Activated B cell treated with CpG ODN at 0.5 μM for 24 hours (primary cell): ENCODE measurements around the gene OMA1. TPM values are rescaled to one million over a fixed set of nuclear protein-coding genes. Genes with fewer than 3 reads are reported as not detected.
"Not testable (repeated sequence)": the region's sequence is repeated elsewhere in the genome, so short reads cannot be mapped to it uniquely, and the experiment has no call there.

Source experiments
- ATAC-seq: fragments of 200-7000 bp; cut with Tn5 transposase; one replicate; pipeline ENCODE4 v1.10.0; 2021; ENCODE audit warnings: low read depth, mild to moderate bottlenecking, moderate library complexity
- CTCF ChIA-PET: fragments of 350-600 bp; sonication (Branson Sonifier 250); formaldehyde crosslinking; loops from one replicate; lab custom pipeline; 2021; ENCODE audit warnings: antibody characterized with exemption; lab: Charles Lee
- POLR2A ChIA-PET: fragments of 350-600 bp; sonication (Branson Sonifier 250); formaldehyde crosslinking; loops from one replicate; lab custom pipeline; 2021; ENCODE audit warnings: antibody characterized with exemption; lab: Charles Lee
- DNase-seq: peaks from one replicate; pipeline ENCODE4 v3.0.0; 2022
- H3K27ac Mint-ChIP-seq: one replicate; pipeline ENCODE4 v1.8.0; 2020; ENCODE audit warnings: mixed read lengths
- H3K27me3 Mint-ChIP-seq: one replicate; pipeline ENCODE4 v1.8.0; 2021; ENCODE audit warnings: mixed read lengths
- H3K36me3 Mint-ChIP-seq: one replicate; pipeline ENCODE4 v1.8.0; 2021; ENCODE audit warnings: low read depth, mixed read lengths
- H3K4me1 Mint-ChIP-seq: one replicate; pipeline ENCODE4 v1.8.0; 2021; ENCODE audit warnings: mixed read lengths
- H3K4me3 Mint-ChIP-seq: one replicate; pipeline ENCODE4 v1.8.0; 2020; ENCODE audit warnings: mild to moderate bottlenecking, mixed read lengths
- H3K9me3 Mint-ChIP-seq: one replicate; pipeline ENCODE4 v1.8.0; 2020; ENCODE audit warnings: mixed read lengths
- intact Hi-C: fragments of 100-400 bp; cut with micrococcal nuclease; formaldehyde crosslinking; loops from one replicate; pipeline ENCODE4 v1.15.1; 2024
- total RNA-seq: library from RNA; stranded (reverse); gene quantifications from 2 replicates; pipeline ENCODE4 v1.2.3, GENCODE V29; 2022
- TF ChIP-seq, protein P1 (sequence below): fragments of 200-600 bp; IDR thresholded peaks from one replicate; pipeline ENCODE4 v1.8.0; 2022; ENCODE audit warnings: antibody characterized with exemption, mild to moderate bottlenecking

OMA1 gene
- total RNA-seq, 1 donor from 2014 or later, result 48.7 TPM

- CTCF ChIA-PET, result interaction anchor here (1.6 kb wide), 1 partner anchor 20 kb away, joined by 4 read pairs; no protein-coding TSS in a partner anchor
- peaks cover 23% of the 10 kb centered on the region for H3K36me3 Mint-ChIP-seq
- H3K27me3 Mint-ChIP-seq, result no peaks in the 10 kb centered on the region
- intact Hi-C loops, result loop anchor here (2.0 kb wide), 1 partner anchor 103 kb away; no protein-coding TSS in a partner anchor
- DNase-seq (no peak), ATAC-seq (peak; percentile 57)
- POLR2A ChIA-PET, result interaction anchor here (0.7 to 1.2 kb wide), 3 partner anchors 9 to 104 kb away, joined by 3 to 5 read pairs (median 3); no protein-coding TSS in a partner anchor
- no peaks in the 10 kb centered on the region for H3K9me3 Mint-ChIP-seq
- TF ChIP-seq, protein P1, sequence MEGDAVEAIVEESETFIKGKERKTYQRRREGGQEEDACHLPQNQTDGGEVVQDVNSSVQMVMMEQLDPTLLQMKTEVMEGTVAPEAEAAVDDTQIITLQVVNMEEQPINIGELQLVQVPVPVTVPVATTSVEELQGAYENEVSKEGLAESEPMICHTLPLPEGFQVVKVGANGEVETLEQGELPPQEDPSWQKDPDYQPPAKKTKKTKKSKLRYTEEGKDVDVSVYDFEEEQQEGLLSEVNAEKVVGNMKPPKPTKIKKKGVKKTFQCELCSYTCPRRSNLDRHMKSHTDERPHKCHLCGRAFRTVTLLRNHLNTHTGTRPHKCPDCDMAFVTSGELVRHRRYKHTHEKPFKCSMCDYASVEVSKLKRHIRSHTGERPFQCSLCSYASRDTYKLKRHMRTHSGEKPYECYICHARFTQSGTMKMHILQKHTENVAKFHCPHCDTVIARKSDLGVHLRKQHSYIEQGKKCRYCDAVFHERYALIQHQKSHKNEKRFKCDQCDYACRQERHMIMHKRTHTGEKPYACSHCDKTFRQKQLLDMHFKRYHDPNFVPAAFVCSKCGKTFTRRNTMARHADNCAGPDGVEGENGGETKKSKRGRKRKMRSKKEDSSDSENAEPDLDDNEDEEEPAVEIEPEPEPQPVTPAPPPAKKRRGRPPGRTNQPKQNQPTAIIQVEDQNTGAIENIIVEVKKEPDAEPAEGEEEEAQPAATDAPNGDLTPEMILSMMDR, result no peak
- H3K4me3 Mint-ChIP-seq, result peak overlapping the region; percentile 66
- H3K27ac Mint-ChIP-seq, result peak overlapping the region; percentile 85
- H3K4me1 Mint-ChIP-seq, result peaks cover 36% of the 10 kb centered on the region
Observed at GRCh38 chr1:58496042-58496441, 50.5 kb downstream of the OMA1 start.

DNA sequence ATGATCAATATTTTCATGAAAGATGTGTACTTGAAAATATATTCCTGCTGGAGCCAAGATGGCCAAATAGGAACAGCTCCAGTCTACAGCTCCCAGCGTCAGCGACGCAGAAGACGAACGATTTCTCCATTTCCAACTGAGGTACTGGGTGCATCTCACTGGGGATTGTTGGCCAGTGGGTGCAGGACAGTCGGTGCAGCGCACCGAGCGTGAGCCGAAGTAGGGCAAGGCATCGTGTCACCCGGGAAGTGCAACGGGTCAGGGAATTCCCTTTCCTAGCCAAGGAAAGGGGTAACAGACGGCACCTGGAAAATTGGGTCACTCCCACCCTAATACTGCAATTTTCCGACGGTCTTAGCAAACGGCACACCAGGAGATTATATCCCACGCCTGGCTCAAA is 57.6 kb downstream of the OMA1 start:
- DNase-seq, ATAC-seq, H3K27ac Mint-ChIP-seq, CTCF ChIA-PET, H3K9me3 Mint-ChIP-seq, intact Hi-C loops, H3K4me3 Mint-ChIP-seq, H3K27me3 Mint-ChIP-seq, POLR2A ChIA-PET, H3K4me1 Mint-ChIP-seq: not testable (repeated sequence)
- H3K36me3 Mint-ChIP-seq, result peaks cover 51% of the 10 kb centered on the region

- Mint-ChIP-seq H3K4me1 (peaks cover 6% of the 10 kb centered on the region), H3K9me3 (no peaks in the 10 kb centered on the region), H3K27ac (no peak overlapping the region), H3K27me3 (no peaks in the 10 kb centered on the region), H3K36me3 (peaks cover 64% of the 10 kb centered on the region), H3K4me3 (no peak overlapping the region)
- POLR2A ChIA-PET, result interaction anchor here (1.0 kb wide), 1 partner anchor 9 kb away, joined by 3 read pairs; no protein-coding TSS in a partner anchor
- intact Hi-C loops, result no loop called here
- ATAC-seq (no peak), DNase-seq (no peak)
- TF ChIP-seq, protein P1, result no peak
- CTCF ChIA-PET, result no interaction called here
Observed at GRCh38 chr1:58487002-58487401, 59.5 kb downstream of the OMA1 start.

GRCh38 chr1:58481962-58482361 is 64.6 kb downstream of the OMA1 start:
- POLR2A ChIA-PET, result no interaction called here
- Mint-ChIP-seq H3K36me3 (peaks cover 74% of the 10 kb centered on the region), H3K27me3 (no peaks in the 10 kb centered on the region), H3K4me3 (no peak overlapping the region), H3K27ac (no peak overlapping the region), H3K9me3 (no peaks in the 10 kb centered on the region), H3K4me1 (peaks cover 5% of the 10 kb centered on the region)
- no peak for ATAC-seq
- no peak for DNase-seq
- CTCF ChIA-PET, result no interaction called here
- TF ChIP-seq, protein P1, result no peak
- intact Hi-C loops, result no loop called here

GRCh38 chr1:58480191-58480590 is 66.3 kb downstream of the OMA1 start:
- no peak for ATAC-seq
- POLR2A ChIA-PET, result no interaction called here
- peaks cover 61% of the 10 kb centered on the region for H3K36me3 Mint-ChIP-seq
- intact Hi-C loops, result no loop called here
- no peak for DNase-seq
- no peak overlapping the region for H3K4me3 Mint-ChIP-seq
- no peak overlapping the region for H3K27ac Mint-ChIP-seq
- CTCF ChIA-PET, result no interaction called here
- no peaks in the 10 kb centered on the region for H3K27me3 Mint-ChIP-seq
- TF ChIP-seq, protein P1, result no peak
- H3K4me1 Mint-ChIP-seq, result no peaks in the 10 kb centered on the region
- H3K9me3 Mint-ChIP-seq, result no peaks in the 10 kb centered on the region

DNA sequence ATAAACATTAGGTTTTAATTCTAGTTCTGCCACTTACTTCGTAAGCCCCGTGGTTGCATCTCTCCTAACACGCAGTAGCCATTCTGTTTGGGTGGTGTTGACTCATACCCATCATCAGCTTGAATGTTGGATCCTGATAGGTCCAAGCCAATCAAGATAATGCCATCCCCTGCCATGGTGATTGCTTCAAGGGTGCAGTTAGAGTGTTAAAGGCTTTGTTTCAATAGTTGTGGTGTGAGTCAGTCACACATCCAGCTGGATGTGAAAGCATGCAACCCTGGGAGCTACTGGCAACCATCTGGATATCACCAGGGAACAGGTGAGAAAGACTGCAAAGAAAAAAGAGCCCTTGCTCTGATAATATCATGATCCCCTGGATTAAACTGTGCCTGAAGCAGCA is 69.1 kb downstream of the OMA1 start:
- intact Hi-C loops, result no loop called here
- Mint-ChIP-seq H3K4me1 (no peaks in the 10 kb centered on the region), H3K4me3 (no peak overlapping the region), H3K9me3 (no peaks in the 10 kb centered on the region), H3K36me3 (peaks cover 43% of the 10 kb centered on the region), H3K27ac (no peak overlapping the region), H3K27me3 (no peaks in the 10 kb centered on the region)
- ChIA-PET CTCF (no interaction called here), POLR2A (no interaction called here)
- no peak for ATAC-seq
- DNase-seq, result no peak
- TF ChIP-seq, protein P1, result no peak
